Brain microvascular endothelial cell (primary cell): ENCODE results near the gene CATSPERB.

Experiments
- DNase-seq: peaks from one replicate; pipeline ENCODE4 v3.0.0-alpha.2; 2020
- H3K27ac ChIP-seq: fragments of 250-450 bp; sonication (Bioruptor Pico); 2 replicates; pipeline ENCODE4 v1.5.1; 2020; ENCODE audit warnings: mild to moderate bottlenecking, moderate library complexity
- H3K27me3 ChIP-seq: fragments of 250-450 bp; sonication (Bioruptor Pico); replicated peaks from 2 replicates; pipeline ENCODE4 v1.5.1; 2020; ENCODE audit warnings: mild to moderate bottlenecking
- H3K36me3 ChIP-seq: fragments of 250-450 bp; sonication (Bioruptor Pico); replicated peaks from 2 replicates; pipeline ENCODE4 v1.5.1; 2020; ENCODE audit warnings: mild to moderate bottlenecking
- H3K4me3 ChIP-seq: 2 replicates; pipeline ENCODE4 v1.5.1; 2011; ENCODE audit warnings: low read depth, mild to moderate bottlenecking, control low read depth, low read length, moderate library complexity
- CTCF ChIP-seq: IDR thresholded peaks from 2 replicates; pipeline ENCODE4 v1.5.1; 2011; ENCODE audit warnings: low read depth, mild to moderate bottlenecking, moderate library complexity, low read length, control low read depth, inconsistent platforms; ENCODE audit errors: missing control alignments
- in situ Hi-C: cut with HindIII; loops from 2 replicates; pipeline ENCODE4 v1.10.0; 2017; ENCODE audit warnings: low sequenced_read_pairs, low pct_ligation_motif_present

The CATSPERB gene

GRCh38 chr14:91582761-91583160 lies 149.1 kb downstream of the CATSPERB start:
- Histone ChIP-seq H3K27ac (no peak overlapping the region), H3K27me3 (no peaks in the 10 kb centered on the region), H3K4me3 (no peak overlapping the region), H3K36me3 (no peaks in the 10 kb centered on the region)
- in situ Hi-C loops, result no loop called here
- no peak for TF ChIP-seq CTCF
- no peak for DNase-seq

GRCh38 chr14:91580876-91581577 lies 150.9 kb downstream of the CATSPERB start:
- DNase-seq, result no peak
- no peak overlapping the region for H3K4me3 ChIP-seq
- no peaks in the 10 kb centered on the region for H3K36me3 ChIP-seq
- in situ Hi-C loops, result no loop called here
- H3K27ac ChIP-seq, result no peak overlapping the region
- no peak for TF ChIP-seq CTCF
- no peaks in the 10 kb centered on the region for H3K27me3 ChIP-seq

GRCh38 chr14:91577632-91578233 lies 154.2 kb downstream of the CATSPERB start:
- DNase-seq, result no peak
- Histone ChIP-seq H3K27me3 (no peaks in the 10 kb centered on the region), H3K27ac (no peak overlapping the region), H3K36me3 (no peaks in the 10 kb centered on the region), H3K4me3 (no peak overlapping the region)
- in situ Hi-C loops, result no loop called here
- no peak for TF ChIP-seq CTCF

- H3K27ac ChIP-seq, result no peak overlapping the region
- H3K4me3 ChIP-seq, result no peak overlapping the region
- no peaks in the 10 kb centered on the region for H3K36me3 ChIP-seq
- no peak for DNase-seq
- H3K27me3 ChIP-seq, result no peaks in the 10 kb centered on the region
- TF ChIP-seq CTCF, result no peak
- in situ Hi-C loops, result no loop called here
These were observed 156.2 kb downstream of the CATSPERB start for GRCh38 chr14:91575469-91576208.

- H3K4me3 ChIP-seq, result peak overlapping the region; percentile 40
These were observed 157.7 kb downstream of the CATSPERB start for GRCh38 chr14:91573894-91574837.

More at GRCh38 chr14:91573894-91574837, 157.7 kb downstream of the CATSPERB start:
- in situ Hi-C loops, result no loop called here
- peak; percentile 31 for DNase-seq
- TF ChIP-seq CTCF, result peak; percentile 8
- no peaks in the 10 kb centered on the region for H3K36me3 ChIP-seq
- H3K27me3 ChIP-seq, result no peaks in the 10 kb centered on the region
- no peak overlapping the region for H3K27ac ChIP-seq
